Hepatocyte (in vitro differentiated cells): ENCODE measurements around the gene CCM2.

Experiments used
- EZH2 ChIP-seq: fragments of 200-600 bp; sonication (generic); IDR thresholded peaks from 2 replicates; pipeline ENCODE4 v1.6.1; 2016; ENCODE audit warnings: antibody characterized with exemption, mild to moderate bottlenecking, borderline replicate concordance
- EZH2phosphoT487 ChIP-seq: fragments of 200-600 bp; sonication (generic); IDR thresholded peaks from one replicate; pipeline ENCODE4 v1.6.1; 2018; ENCODE audit warnings: antibody characterized with exemption, mild to moderate bottlenecking, low read depth, moderate library complexity; ENCODE audit not compliant: unreplicated experiment, severe bottlenecking
- TF ChIP-seq, protein P1 (sequence below): fragments of 200-600 bp; sonication (generic); IDR thresholded peaks from 2 replicates; pipeline ENCODE4 v1.5.1; 2016; ENCODE audit warnings: antibody characterized with exemption, mild to moderate bottlenecking; ENCODE audit not compliant: poor library complexity

GRCh38 chr7:45080265-45080957 is 80.4 kb downstream of the CCM2 start:
- TF ChIP-seq EZH2phosphoT487 (no peak), EZH2 (no peak)
- TF ChIP-seq, protein P1, sequence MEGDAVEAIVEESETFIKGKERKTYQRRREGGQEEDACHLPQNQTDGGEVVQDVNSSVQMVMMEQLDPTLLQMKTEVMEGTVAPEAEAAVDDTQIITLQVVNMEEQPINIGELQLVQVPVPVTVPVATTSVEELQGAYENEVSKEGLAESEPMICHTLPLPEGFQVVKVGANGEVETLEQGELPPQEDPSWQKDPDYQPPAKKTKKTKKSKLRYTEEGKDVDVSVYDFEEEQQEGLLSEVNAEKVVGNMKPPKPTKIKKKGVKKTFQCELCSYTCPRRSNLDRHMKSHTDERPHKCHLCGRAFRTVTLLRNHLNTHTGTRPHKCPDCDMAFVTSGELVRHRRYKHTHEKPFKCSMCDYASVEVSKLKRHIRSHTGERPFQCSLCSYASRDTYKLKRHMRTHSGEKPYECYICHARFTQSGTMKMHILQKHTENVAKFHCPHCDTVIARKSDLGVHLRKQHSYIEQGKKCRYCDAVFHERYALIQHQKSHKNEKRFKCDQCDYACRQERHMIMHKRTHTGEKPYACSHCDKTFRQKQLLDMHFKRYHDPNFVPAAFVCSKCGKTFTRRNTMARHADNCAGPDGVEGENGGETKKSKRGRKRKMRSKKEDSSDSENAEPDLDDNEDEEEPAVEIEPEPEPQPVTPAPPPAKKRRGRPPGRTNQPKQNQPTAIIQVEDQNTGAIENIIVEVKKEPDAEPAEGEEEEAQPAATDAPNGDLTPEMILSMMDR: no peak
